Breast epithelium (tissue), 4 donors: ENCODE measurements around the gene MMP15. TPM values are rescaled to one million over a fixed set of nuclear protein-coding genes. Genes with fewer than 3 reads are reported as not detected.

Experiments
- DNase-seq, 2 donors: peaks; one replicate each; pipeline ENCODE4 v3.0.0-alpha.2; 2019; ENCODE audit warnings: low spot score in 2 of 2
- H3K27ac ChIP-seq, 2 donors: fragments of 200-600 bp; sonication (generic) in 1 of 2; one replicate each; pipeline ENCODE4 v1.5.1; 2016 to 2019; ENCODE audit warnings: mild to moderate bottlenecking in 1 of 2
- H3K27me3 ChIP-seq, 2 donors: fragments of 200-600 bp; sonication (generic) in 1 of 2; one replicate each; pipeline versions ENCODE4 v1.5.1 to v1.6.0; 2017 to 2019; ENCODE audit warnings: control low read depth in 1 of 2, mild to moderate bottlenecking in 1 of 2
- H3K36me3 ChIP-seq: fragments of 200-600 bp; one replicate; pipeline ENCODE4 v1.5.1; 2019
- H3K4me1 ChIP-seq, 2 donors: fragments of 200-600 bp; sonication (generic); one replicate each; pipeline ENCODE4 v1.5.1; 2016 to 2019; ENCODE audit warnings: control low read depth in 1 of 2
- H3K4me3 ChIP-seq, 3 donors: fragments of 200-600 bp; sonication (generic); 1 replicate in 2 of 3; 2 replicates in 1 of 3; pipeline ENCODE4 v1.5.1; 2016 to 2019; ENCODE audit warnings: mild to moderate bottlenecking in 3 of 3, moderate library complexity in 2 of 3
- H3K9me3 ChIP-seq, 2 donors: fragments of 200-600 bp; sonication (generic) in 1 of 2; one replicate each; pipeline ENCODE4 v1.5.1; 2016 to 2019; ENCODE audit warnings: control low read depth in 1 of 2
- POLR2A ChIP-seq: fragments of 450-650 bp; IDR thresholded peaks from one replicate; pipeline ENCODE4 v1.6.1; 2016; ENCODE audit warnings: antibody characterized with exemption, mild to moderate bottlenecking, moderate library complexity
- POLR2AphosphoS5 ChIP-seq, 3 donors: sonication (generic); formaldehyde crosslinking; IDR thresholded peaks; one replicate each; pipeline ENCODE4 v1.6.1; 2017; ENCODE audit warnings: antibody characterized with exemption in 3 of 3
- intact Hi-C: fragments of 100-400 bp; cut with DNase I; formaldehyde crosslinking; loops from one replicate; pipeline ENCODE4 v1.15.1; 2023; ENCODE audit warnings: low total_unique reads
- total RNA-seq, 3 donors: library from RNA; depleted of rRNA; stranded (reverse); fragments of >200 nt; gene quantifications; one replicate each; pipeline ENCODE4 v1.1.0, GENCODE V29; 2016
- TF ChIP-seq, protein P1 (sequence below), 3 donors: fragments of 450-650 bp; IDR thresholded peaks; one replicate each; pipeline ENCODE4 v1.5.1; 2016 to 2017; ENCODE audit warnings: antibody characterized with exemption in 3 of 3, mild to moderate bottlenecking in 3 of 3, moderate library complexity in 3 of 3

Gene MMP15
- total RNA-seq, 3 donors from 2014 or later = 4.6 to 5.3 (median 4.8) TPM

DNA sequence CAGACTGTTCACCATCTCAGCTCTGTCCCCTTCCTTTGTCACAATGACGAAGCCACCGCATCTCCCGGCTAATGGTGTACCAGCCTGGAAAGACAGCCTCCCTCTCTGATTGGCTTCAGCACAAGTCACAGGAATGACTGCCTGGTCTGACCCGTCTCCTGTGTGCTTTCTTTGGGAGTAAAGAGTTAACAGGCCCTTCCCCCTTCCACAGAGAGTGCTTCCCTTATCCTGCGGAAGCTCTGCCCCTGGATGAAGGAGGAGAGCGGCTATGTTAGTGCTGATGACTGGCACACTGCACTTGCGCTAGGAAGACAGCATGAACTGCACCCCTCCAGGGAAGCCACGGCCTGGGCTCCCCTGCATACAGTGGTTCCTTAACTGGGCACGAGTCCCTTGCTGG, 13.1 kb upstream of the MMP15 start:
- Histone ChIP-seq H3K36me3 (no peaks in the 10 kb centered on the region), H3K9me3 (no peaks in the 10 kb centered on the region), H3K4me3 (no peak overlapping the region), H3K27me3 (no peaks in the 10 kb centered on the region), H3K4me1 (no peaks in the 10 kb centered on the region), H3K27ac (no peak overlapping the region)
- DNase-seq = no peak
- TF ChIP-seq POLR2A = no peak
- TF ChIP-seq, protein P1, sequence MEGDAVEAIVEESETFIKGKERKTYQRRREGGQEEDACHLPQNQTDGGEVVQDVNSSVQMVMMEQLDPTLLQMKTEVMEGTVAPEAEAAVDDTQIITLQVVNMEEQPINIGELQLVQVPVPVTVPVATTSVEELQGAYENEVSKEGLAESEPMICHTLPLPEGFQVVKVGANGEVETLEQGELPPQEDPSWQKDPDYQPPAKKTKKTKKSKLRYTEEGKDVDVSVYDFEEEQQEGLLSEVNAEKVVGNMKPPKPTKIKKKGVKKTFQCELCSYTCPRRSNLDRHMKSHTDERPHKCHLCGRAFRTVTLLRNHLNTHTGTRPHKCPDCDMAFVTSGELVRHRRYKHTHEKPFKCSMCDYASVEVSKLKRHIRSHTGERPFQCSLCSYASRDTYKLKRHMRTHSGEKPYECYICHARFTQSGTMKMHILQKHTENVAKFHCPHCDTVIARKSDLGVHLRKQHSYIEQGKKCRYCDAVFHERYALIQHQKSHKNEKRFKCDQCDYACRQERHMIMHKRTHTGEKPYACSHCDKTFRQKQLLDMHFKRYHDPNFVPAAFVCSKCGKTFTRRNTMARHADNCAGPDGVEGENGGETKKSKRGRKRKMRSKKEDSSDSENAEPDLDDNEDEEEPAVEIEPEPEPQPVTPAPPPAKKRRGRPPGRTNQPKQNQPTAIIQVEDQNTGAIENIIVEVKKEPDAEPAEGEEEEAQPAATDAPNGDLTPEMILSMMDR (IDR thresholded peaks at IDR 0.05) = no peak
- TF ChIP-seq POLR2AphosphoS5 (IDR thresholded peaks at IDR 0.05) = no peak
- intact Hi-C loops = no loop called here

GRCh38 chr16:58013201-58013956, 12.2 kb upstream of the MMP15 start:
- Histone ChIP-seq H3K27me3 (no peaks in the 10 kb centered on the region), H3K27ac (no peak overlapping the region), H3K9me3 (no peaks in the 10 kb centered on the region), H3K4me1 (no peaks in the 10 kb centered on the region), H3K4me3 (no peak overlapping the region), H3K36me3 (no peaks in the 10 kb centered on the region)
- intact Hi-C loops = no loop called here
- no peak for DNase-seq
- TF ChIP-seq, protein P1 (IDR thresholded peaks at IDR 0.05) = no peak
- TF ChIP-seq POLR2AphosphoS5 (IDR thresholded peaks at IDR 0.05) (no peak), POLR2A (no peak)

DNA sequence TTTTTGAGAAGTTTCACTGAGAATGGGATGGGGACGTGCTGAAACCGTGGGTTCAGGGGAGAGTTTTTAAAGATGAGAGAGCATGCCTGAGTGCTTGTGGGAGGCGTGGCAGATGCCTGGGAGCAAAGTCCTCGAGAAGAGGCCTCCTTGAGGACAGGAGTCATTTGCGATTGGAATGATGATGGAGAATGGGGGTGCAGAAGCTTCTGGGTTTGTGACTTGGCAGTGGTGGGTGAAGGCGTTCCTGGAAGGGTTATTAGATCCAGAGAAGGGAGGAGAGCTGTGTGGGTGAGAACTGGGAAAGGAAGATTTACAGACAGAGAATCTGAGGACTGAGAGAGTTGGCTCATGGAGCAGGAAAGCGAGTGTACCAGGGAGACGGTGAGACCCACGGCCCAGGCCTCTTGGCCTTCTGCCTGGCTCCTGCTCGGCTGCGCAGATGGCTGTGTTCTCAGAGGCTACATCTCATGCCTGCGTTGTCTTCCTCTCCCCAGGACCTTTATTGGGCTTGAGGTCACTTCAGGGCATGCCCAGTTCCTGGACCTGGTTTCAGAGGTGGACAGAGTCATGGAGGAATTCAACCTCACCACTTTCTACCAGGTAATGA, 8.6 kb upstream of the MMP15 start:
- H3K27ac ChIP-seq = no peak overlapping the region
- H3K4me3 ChIP-seq = no peak overlapping the region
- H3K36me3 ChIP-seq = no peaks in the 10 kb centered on the region
- H3K27me3 ChIP-seq = no peaks in the 10 kb centered on the region
- no peak for DNase-seq
- TF ChIP-seq POLR2A (no peak), POLR2AphosphoS5 (IDR thresholded peaks at IDR 0.05) (no peak)
- TF ChIP-seq, protein P1 (IDR thresholded peaks at IDR 0.05) = no peak
- intact Hi-C loops = no loop called here
- H3K9me3 ChIP-seq = no peaks in the 10 kb centered on the region
- H3K4me1 ChIP-seq = no peaks in the 10 kb centered on the region

- Histone ChIP-seq H3K36me3 (no peaks in the 10 kb centered on the region), H3K9me3 (no peaks in the 10 kb centered on the region), H3K27me3 (no peaks in the 10 kb centered on the region), H3K27ac (no peak overlapping the region), H3K4me1 (peaks cover 3 to 6% of the 10 kb centered on the region in 2 donors), H3K4me3 (no peak overlapping the region)
- intact Hi-C loops = no loop called here
- DNase-seq = no peak
- TF ChIP-seq POLR2AphosphoS5 (IDR thresholded peaks at IDR 0.05) (no peak), POLR2A (no peak)
- TF ChIP-seq, protein P1 (IDR thresholded peaks at IDR 0.05) = no peak
Observed at GRCh38 chr16:58018803-58019202, 6.8 kb upstream of the MMP15 start.

DNA sequence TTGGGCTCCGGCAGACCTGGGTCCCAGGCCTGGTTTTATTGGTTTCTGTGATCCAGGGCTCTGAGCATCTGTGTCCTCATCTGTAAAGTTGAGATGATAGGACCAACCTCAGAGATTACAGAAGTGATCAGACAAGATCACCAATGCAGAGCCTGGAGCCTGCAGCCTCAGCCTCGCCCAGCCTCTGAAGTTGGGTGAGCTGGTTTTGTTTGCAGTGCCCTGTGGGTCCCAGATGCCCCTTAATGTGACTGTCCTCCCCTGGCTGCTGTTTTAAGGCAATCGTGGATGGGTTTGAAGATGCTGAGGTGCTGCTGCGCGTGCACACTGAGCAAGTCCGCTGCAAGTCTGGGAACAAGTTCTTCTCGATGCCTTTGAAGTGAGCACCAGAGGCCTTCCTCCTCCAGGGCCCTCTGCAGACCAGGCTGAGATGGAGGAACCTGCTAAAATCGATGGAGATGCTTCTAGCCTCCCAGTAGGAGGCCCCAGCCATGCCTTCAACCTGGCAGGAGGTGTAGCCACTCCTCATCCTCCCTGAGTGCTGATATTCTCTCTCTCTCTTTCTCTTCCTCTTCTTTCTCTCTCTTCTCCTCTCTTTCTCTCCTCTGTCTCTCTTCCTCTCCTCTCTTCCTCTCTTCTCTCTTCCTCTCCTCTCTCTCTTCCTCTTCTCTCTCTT, 5.6 kb upstream of the MMP15 start:
- TF ChIP-seq POLR2A = no peak
- TF ChIP-seq POLR2AphosphoS5 (IDR thresholded peaks at IDR 0.05) = no peak
- TF ChIP-seq, protein P1 (IDR thresholded peaks at IDR 0.05) = no peak
- Histone ChIP-seq H3K27me3 (no peaks in the 10 kb centered on the region), H3K4me1 (peaks cover 4 to 6% of the 10 kb centered on the region in 2 donors), H3K4me3 (no peak overlapping the region), H3K9me3 (no peaks in the 10 kb centered on the region), H3K36me3 (no peaks in the 10 kb centered on the region), H3K27ac (no peak overlapping the region)
- DNase-seq = no peak
- intact Hi-C loops = no loop called here
